ENCODE results near the gene PRMT3.

PRMT3 gene

GRCh38 chr11:20407344-20407743, 19.8 kb downstream of the PRMT3 start:
- Histone ChIP-seq H3K4me3 (ENCODE audit: low read depth, low read length) (no peak overlapping the region), H3K9me3 (ENCODE audit: severe bottlenecking) (no peaks in the 10 kb centered on the region), H3K36me3 (peaks cover 25% of the 10 kb centered on the region), H3K27me3 (ENCODE audit: insufficient read depth, low read depth, severe bottlenecking) (no peaks in the 10 kb centered on the region), H3K27ac (no peak overlapping the region)
- TF ChIP-seq, protein P1, sequence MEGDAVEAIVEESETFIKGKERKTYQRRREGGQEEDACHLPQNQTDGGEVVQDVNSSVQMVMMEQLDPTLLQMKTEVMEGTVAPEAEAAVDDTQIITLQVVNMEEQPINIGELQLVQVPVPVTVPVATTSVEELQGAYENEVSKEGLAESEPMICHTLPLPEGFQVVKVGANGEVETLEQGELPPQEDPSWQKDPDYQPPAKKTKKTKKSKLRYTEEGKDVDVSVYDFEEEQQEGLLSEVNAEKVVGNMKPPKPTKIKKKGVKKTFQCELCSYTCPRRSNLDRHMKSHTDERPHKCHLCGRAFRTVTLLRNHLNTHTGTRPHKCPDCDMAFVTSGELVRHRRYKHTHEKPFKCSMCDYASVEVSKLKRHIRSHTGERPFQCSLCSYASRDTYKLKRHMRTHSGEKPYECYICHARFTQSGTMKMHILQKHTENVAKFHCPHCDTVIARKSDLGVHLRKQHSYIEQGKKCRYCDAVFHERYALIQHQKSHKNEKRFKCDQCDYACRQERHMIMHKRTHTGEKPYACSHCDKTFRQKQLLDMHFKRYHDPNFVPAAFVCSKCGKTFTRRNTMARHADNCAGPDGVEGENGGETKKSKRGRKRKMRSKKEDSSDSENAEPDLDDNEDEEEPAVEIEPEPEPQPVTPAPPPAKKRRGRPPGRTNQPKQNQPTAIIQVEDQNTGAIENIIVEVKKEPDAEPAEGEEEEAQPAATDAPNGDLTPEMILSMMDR (IDR thresholded peaks at IDR 0.05; ENCODE audit: low read depth, low read length) = no peak
- DNase-seq = no peak

GRCh38 chr11:20415432-20415831, 27.9 kb downstream of the PRMT3 start:
- TF ChIP-seq, protein P1 (IDR thresholded peaks at IDR 0.05; ENCODE audit: low read depth, low read length) = no peak
- H3K4me3 ChIP-seq (ENCODE audit: low read depth, low read length) = no peak overlapping the region
- H3K9me3 ChIP-seq (ENCODE audit: severe bottlenecking) = no peaks in the 10 kb centered on the region

GRCh38 chr11:20417771-20418170, 30.3 kb downstream of the PRMT3 start:
- H3K27me3 ChIP-seq (ENCODE audit: insufficient read depth, low read depth, severe bottlenecking) = no peaks in the 10 kb centered on the region
- no peak overlapping the region for H3K4me3 ChIP-seq (ENCODE audit: low read depth, low read length)
- TF ChIP-seq, protein P1 (IDR thresholded peaks at IDR 0.05; ENCODE audit: low read depth, low read length) = no peak
- no peak overlapping the region for H3K27ac ChIP-seq
- no peak for DNase-seq
- no peaks in the 10 kb centered on the region for H3K9me3 ChIP-seq (ENCODE audit: severe bottlenecking)
- H3K36me3 ChIP-seq = peaks cover 16% of the 10 kb centered on the region

More at GRCh38 chr11:20415432-20415831, 27.9 kb downstream of the PRMT3 start:
- Histone ChIP-seq H3K27me3 (ENCODE audit: insufficient read depth, low read depth, severe bottlenecking) (no peaks in the 10 kb centered on the region), H3K36me3 (peaks cover 9% of the 10 kb centered on the region), H3K27ac (no peak overlapping the region)
- DNase-seq = no peak

DNA sequence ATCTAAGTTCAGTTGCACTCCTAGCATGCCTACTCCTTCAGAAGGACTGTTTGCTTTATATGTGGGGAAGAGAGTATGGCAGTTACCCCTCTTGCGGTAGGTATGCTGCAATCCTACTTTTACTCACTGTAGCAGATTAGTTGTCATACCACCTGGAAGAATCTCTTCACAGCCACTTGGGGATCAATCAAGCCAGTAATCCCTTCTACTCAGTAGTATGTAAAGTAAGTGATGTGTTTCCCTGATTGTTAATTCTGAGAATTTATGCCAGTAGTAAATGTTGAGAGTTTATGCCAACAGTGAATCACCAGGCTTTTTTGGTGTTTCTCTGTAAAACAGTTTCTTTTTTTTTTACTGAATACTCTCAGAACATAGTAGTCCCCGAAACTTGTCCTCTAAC, 34.4 kb downstream of the PRMT3 start:
- Histone ChIP-seq H3K9me3 (ENCODE audit: severe bottlenecking) (no peaks in the 10 kb centered on the region), H3K27ac (no peak overlapping the region), H3K27me3 (ENCODE audit: insufficient read depth, low read depth, severe bottlenecking) (no peaks in the 10 kb centered on the region), H3K4me3 (ENCODE audit: low read depth, low read length) (no peak overlapping the region), H3K36me3 (peaks cover 11% of the 10 kb centered on the region; the same call in 1 of the 2 replicates)
- DNase-seq = no peak
- TF ChIP-seq, protein P1 (IDR thresholded peaks at IDR 0.05; ENCODE audit: low read depth, low read length) = no peak

GRCh38 chr11:20429216-20429615, 41.7 kb downstream of the PRMT3 start:
- H3K4me3 ChIP-seq (ENCODE audit: low read depth, low read length) = no peak overlapping the region
- no peaks in the 10 kb centered on the region for H3K27me3 ChIP-seq (ENCODE audit: insufficient read depth, low read depth, severe bottlenecking)
- no peaks in the 10 kb centered on the region for H3K9me3 ChIP-seq (ENCODE audit: severe bottlenecking)
- no peak overlapping the region for H3K27ac ChIP-seq
- TF ChIP-seq, protein P1 (IDR thresholded peaks at IDR 0.05; ENCODE audit: low read depth, low read length) = no peak
- no peak for DNase-seq
- no peaks in the 10 kb centered on the region for H3K36me3 ChIP-seq

DNA sequence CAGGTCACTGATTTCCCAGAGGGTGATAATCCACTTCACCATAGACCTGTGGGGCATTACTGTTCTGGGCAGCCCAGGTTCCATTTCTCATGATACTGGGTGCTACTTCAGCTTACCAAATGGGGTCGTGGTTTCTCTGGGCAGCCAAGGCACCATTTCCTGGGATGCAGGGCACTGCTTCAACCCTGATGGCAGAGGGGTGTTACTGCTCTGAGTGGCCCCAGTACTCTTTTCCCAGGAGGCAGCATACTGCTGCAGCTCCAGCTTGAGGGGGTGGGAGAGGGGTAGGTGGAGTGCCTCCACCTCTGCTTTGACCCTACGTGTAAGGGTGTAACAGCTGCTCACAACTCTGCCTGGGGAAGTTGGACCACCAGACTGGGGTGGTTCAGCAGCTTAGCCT, 51.1 kb downstream of the PRMT3 start:
- TF ChIP-seq, protein P1 (IDR thresholded peaks at IDR 0.05; ENCODE audit: low read depth, low read length) = no peak
- Histone ChIP-seq H3K9me3 (ENCODE audit: severe bottlenecking) (no peaks in the 10 kb centered on the region), H3K27ac (no peak overlapping the region), H3K27me3 (ENCODE audit: insufficient read depth, low read depth, severe bottlenecking) (no peaks in the 10 kb centered on the region), H3K36me3 (no peaks in the 10 kb centered on the region), H3K4me3 (ENCODE audit: low read depth, low read length) (no peak overlapping the region)
- no peak for DNase-seq

Data from WERI-Rb-1 (cell line).